SK-N-SH treated with all-trans-retinoic acid at 6 μM for 48 hours (cell line): ENCODE data around the gene SLC3A2.

Experiments used
- ATAC-seq: fragments of 200-7000 bp; cut with Tn5 transposase; 3 replicates; pipeline ENCODE4 v1.9.1; 2020; ENCODE audit warnings: mild to moderate bottlenecking, moderate library complexity
- BACH2 ChIP-seq: fragments of 250-450 bp; sonication (Bioruptor Pico); IDR thresholded peaks from 2 replicates; pipeline ENCODE4 v1.9.0; 2021; ENCODE audit warnings: mild to moderate bottlenecking, borderline replicate concordance
- CREB5 ChIP-seq: fragments of 250-450 bp; sonication (Bioruptor Pico); IDR thresholded peaks from 2 replicates; pipeline ENCODE4 v1.5.1; 2020; ENCODE audit warnings: low read depth, mild to moderate bottlenecking, moderate library complexity
- GLIS3 ChIP-seq: fragments of 250-450 bp; sonication (Bioruptor Pico); IDR thresholded peaks from 2 replicates; pipeline ENCODE4 v1.5.0; 2020; ENCODE audit warnings: mild to moderate bottlenecking, moderate library complexity
- ISL1 ChIP-seq: fragments of 250-450 bp; sonication (Bioruptor Pico); IDR thresholded peaks from 2 replicates; pipeline ENCODE4 v2.1.2; 2022; ENCODE audit warnings: mild to moderate bottlenecking, moderate library complexity
- PATZ1 ChIP-seq: fragments of 250-450 bp; sonication (Bioruptor Pico); IDR thresholded peaks from 2 replicates; pipeline ENCODE4 v1.8.0; 2020; ENCODE audit warnings: mild to moderate bottlenecking, moderate library complexity, borderline replicate concordance
- POU6F1 ChIP-seq: fragments of 250-450 bp; sonication (Bioruptor Pico); IDR thresholded peaks from 2 replicates; pipeline ENCODE4 v1.8.0; 2021; ENCODE audit warnings: low read depth, mild to moderate bottlenecking, moderate library complexity, borderline replicate concordance
- PPARA ChIP-seq: fragments of 250-450 bp; sonication (Bioruptor Pico); IDR thresholded peaks from 2 replicates; pipeline ENCODE4 v1.5.0; 2020; ENCODE audit warnings: mild to moderate bottlenecking, borderline replicate concordance
- RARB ChIP-seq: fragments of 250-450 bp; sonication (Bioruptor Pico); IDR thresholded peaks from 2 replicates; pipeline ENCODE4 v1.8.0; 2021; ENCODE audit warnings: mild to moderate bottlenecking, moderate library complexity
- SNAI2 ChIP-seq: fragments of 250-450 bp; sonication (Bioruptor Pico); IDR thresholded peaks from 2 replicates; pipeline ENCODE4 v1.5.0; 2020; ENCODE audit warnings: mild to moderate bottlenecking, moderate library complexity
- TCF4 ChIP-seq: fragments of 250-450 bp; sonication (Bioruptor Pico); IDR thresholded peaks from 2 replicates; pipeline ENCODE4 v1.8.0; 2021; ENCODE audit warnings: mild to moderate bottlenecking, moderate library complexity, borderline replicate concordance
- TOX ChIP-seq: fragments of 250-450 bp; sonication (Bioruptor Pico); IDR thresholded peaks from 2 replicates; pipeline ENCODE4 v1.8.0; 2021; ENCODE audit warnings: mild to moderate bottlenecking, moderate library complexity, borderline replicate concordance
- ZC3H10 ChIP-seq: fragments of 250-450 bp; sonication (Bioruptor Pico); IDR thresholded peaks from 2 replicates; pipeline ENCODE4 v1.5.1; 2021; ENCODE audit warnings: mild to moderate bottlenecking, moderate library complexity
- ZFP3 ChIP-seq: fragments of 250-450 bp; sonication (Bioruptor Pico); IDR thresholded peaks from 2 replicates; pipeline ENCODE4 v1.5.0; 2020; ENCODE audit warnings: mild to moderate bottlenecking, moderate library complexity

SLC3A2 gene

GRCh38 chr11:62880803-62881578 lies at the start of gene SLC3A2:
TSS of gene SLC3A2 (plus strand) at chr11:62880896. CDS start at chr11:62881024, 128 bp downstream.
- ATAC-seq: peak; percentile 92
- TF ChIP-seq POU6F1 (CRISPR knock-in tag) (no peak), SNAI2 (no peak), PATZ1 (CRISPR knock-in tag) (no peak), TCF4 (CRISPR knock-in tag) (peak; percentile 38), PPARA (CRISPR knock-in tag) (0 out of 2 replicates have a peak, but pooled peaks have one; percentile 23)

GRCh38 chr11:62830904-62831519 lies 49.7 kb upstream of the SLC3A2 start:
- peak; percentile 19; the same call in 2 of the 3 replicates for ATAC-seq
- TF ChIP-seq ISL1 (CRISPR knock-in tag): no peak
- TF ChIP-seq BACH2 (CRISPR knock-in tag): no peak
- peak; percentile 26; the same call in 1 of the 2 replicates for TF ChIP-seq POU6F1 (CRISPR knock-in tag)
- TF ChIP-seq TOX (CRISPR knock-in tag): no peak
- no peak for TF ChIP-seq CREB5 (CRISPR knock-in tag)
- TF ChIP-seq, all 23 proteins: peak for 1

GRCh38 chr11:62831520-62832335 lies 49.0 kb upstream of the SLC3A2 start, which contains the start of gene STX5:
TSS of gene STX5 (minus strand) at chr11:62832051. CDS start at chr11:62831243, 808 bp downstream.
- TF ChIP-seq RARB (CRISPR knock-in tag) (no peak), GLIS3 (CRISPR knock-in tag) (no peak), ZC3H10 (CRISPR knock-in tag) (no peak), PATZ1 (CRISPR knock-in tag) (0 out of 2 replicates have a peak, but pooled peaks have one; percentile 30), ZFP3 (no peak), ISL1 (CRISPR knock-in tag) (no peak)
- peak; percentile 93 for ATAC-seq
